ENCODE results near the gene FRY.

GRCh38 chr13:32024750-32025149 lies 6.8 kb upstream of the FRY start:
- TF ChIP-seq POLR2AphosphoS5 (IDR thresholded peaks at IDR 0.05; ENCODE audit: low read depth, low read length) (no peak), SIN3A (IDR thresholded peaks at IDR 0.05; ENCODE audit: borderline replicate concordance, insufficient read depth, low read length) (no peak), REST (IDR thresholded peaks at IDR 0.05; ENCODE audit: insufficient read depth in 1 of 2, low read depth in 2 of 2, low read length in 2 of 2) (no peak), TAF1 (IDR thresholded peaks at IDR 0.05; ENCODE audit: borderline replicate concordance, insufficient read depth, low read length) (no peak)
